Activated CD8-positive, alpha-beta T cell treated with anti-CD3 and anti-CD28 coated beads for 36 hours (primary cell): ENCODE results near the gene ANKRD26. TPM values are rescaled to one million over a fixed set of nuclear protein-coding genes. Genes with fewer than 3 reads are reported as not detected.

Source experiments
- ATAC-seq: fragments of 200-7000 bp; cut with Tn5 transposase; one replicate; pipeline ENCODE4 v1.10.0; 2021; ENCODE audit warnings: mild to moderate bottlenecking, moderate library complexity
- CTCF ChIA-PET: fragments of 350-600 bp; sonication (Branson Sonifier 250); formaldehyde crosslinking; loops from one replicate; lab custom pipeline; 2021; ENCODE audit warnings: antibody characterized with exemption; lab: Charles Lee
- POLR2A ChIA-PET: fragments of 350-600 bp; sonication (Branson Sonifier 250); formaldehyde crosslinking; loops from one replicate; lab custom pipeline; 2021; ENCODE audit warnings: antibody characterized with exemption; lab: Charles Lee
- DNase-seq: peaks from one replicate; pipeline ENCODE4 v3.0.0-alpha.2; 2020
- H3K27ac Mint-ChIP-seq: one replicate; pipeline ENCODE4 v1.8.0; 2021; ENCODE audit warnings: mild to moderate bottlenecking, mixed read lengths
- H3K27me3 Mint-ChIP-seq: one replicate; pipeline ENCODE4 v1.8.0; 2021; ENCODE audit warnings: mixed read lengths
- H3K36me3 Mint-ChIP-seq: one replicate; pipeline ENCODE4 v1.8.0; 2021; ENCODE audit warnings: low read depth, mixed read lengths
- H3K4me1 Mint-ChIP-seq: one replicate; pipeline ENCODE4 v1.8.0; 2021; ENCODE audit warnings: low read depth, mixed read lengths
- H3K4me3 Mint-ChIP-seq: one replicate; pipeline ENCODE4 v1.8.0; 2021; ENCODE audit warnings: mild to moderate bottlenecking, moderate library complexity, mixed read lengths
- H3K9me3 Mint-ChIP-seq: one replicate; pipeline ENCODE4 v1.8.0; 2021; ENCODE audit warnings: mixed read lengths
- intact Hi-C: fragments of 100-400 bp; cut with micrococcal nuclease; formaldehyde crosslinking; loops from one replicate; pipeline ENCODE4 v1.10.0; 2022
- total RNA-seq, 2 experiments: library from RNA; stranded (reverse); gene quantifications; one replicate each; pipeline ENCODE4 v1.2.3, GENCODE V29; 2021
- TF ChIP-seq, protein P1 (sequence below): fragments of 200-600 bp; IDR thresholded peaks from one replicate; pipeline ENCODE4 v1.8.0; 2022; ENCODE audit warnings: antibody characterized with exemption, mild to moderate bottlenecking

Gene ANKRD26
- total RNA-seq, 2 experiments from 2014 or later = 8.3 to 10.4 TPM

- H3K9me3 Mint-ChIP-seq = no peaks in the 10 kb centered on the region
- TF ChIP-seq, protein P1, sequence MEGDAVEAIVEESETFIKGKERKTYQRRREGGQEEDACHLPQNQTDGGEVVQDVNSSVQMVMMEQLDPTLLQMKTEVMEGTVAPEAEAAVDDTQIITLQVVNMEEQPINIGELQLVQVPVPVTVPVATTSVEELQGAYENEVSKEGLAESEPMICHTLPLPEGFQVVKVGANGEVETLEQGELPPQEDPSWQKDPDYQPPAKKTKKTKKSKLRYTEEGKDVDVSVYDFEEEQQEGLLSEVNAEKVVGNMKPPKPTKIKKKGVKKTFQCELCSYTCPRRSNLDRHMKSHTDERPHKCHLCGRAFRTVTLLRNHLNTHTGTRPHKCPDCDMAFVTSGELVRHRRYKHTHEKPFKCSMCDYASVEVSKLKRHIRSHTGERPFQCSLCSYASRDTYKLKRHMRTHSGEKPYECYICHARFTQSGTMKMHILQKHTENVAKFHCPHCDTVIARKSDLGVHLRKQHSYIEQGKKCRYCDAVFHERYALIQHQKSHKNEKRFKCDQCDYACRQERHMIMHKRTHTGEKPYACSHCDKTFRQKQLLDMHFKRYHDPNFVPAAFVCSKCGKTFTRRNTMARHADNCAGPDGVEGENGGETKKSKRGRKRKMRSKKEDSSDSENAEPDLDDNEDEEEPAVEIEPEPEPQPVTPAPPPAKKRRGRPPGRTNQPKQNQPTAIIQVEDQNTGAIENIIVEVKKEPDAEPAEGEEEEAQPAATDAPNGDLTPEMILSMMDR = no peak
Observed at GRCh38 chr10:26994743-26995142, 105.6 kb downstream of the ANKRD26 start.

DNA sequence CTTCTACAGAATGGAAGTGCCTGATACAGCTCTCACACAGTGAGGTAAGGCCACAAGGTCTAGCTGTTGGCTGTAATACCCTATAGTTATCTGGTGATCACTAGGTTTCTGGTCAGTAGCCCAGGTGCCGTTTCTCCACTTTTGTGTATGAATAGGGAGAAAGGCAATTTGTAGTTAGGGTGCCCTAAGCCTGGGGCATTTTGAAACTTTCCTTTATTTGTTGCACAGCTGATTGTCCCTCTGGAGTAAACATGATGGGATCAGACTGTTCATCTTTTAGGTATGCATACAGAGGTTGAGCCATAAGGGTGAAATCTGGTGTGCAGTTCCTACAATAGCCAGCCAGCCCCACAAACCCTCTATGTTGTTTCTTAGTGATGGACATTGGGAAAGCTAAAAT lies 112.4 kb downstream of the ANKRD26 start:
- Mint-ChIP-seq H3K9me3 (no peaks in the 10 kb centered on the region), H3K4me3 (no peak overlapping the region), H3K36me3 (no peaks in the 10 kb centered on the region), H3K4me1 (no peaks in the 10 kb centered on the region), H3K27ac (no peak overlapping the region), H3K27me3 (no peaks in the 10 kb centered on the region)
- ChIA-PET CTCF (no interaction called here), POLR2A (no interaction called here)
- ATAC-seq (no peak), DNase-seq (no peak)
- intact Hi-C loops = no loop called here
- TF ChIP-seq, protein P1 = no peak

More at GRCh38 chr10:26994743-26995142, 105.6 kb downstream of the ANKRD26 start:
- Mint-ChIP-seq H3K27me3 (no peaks in the 10 kb centered on the region), H3K27ac (no peak overlapping the region), H3K4me3 (no peak overlapping the region), H3K4me1 (no peaks in the 10 kb centered on the region), H3K36me3 (peaks cover 4% of the 10 kb centered on the region)
- CTCF ChIA-PET = no interaction called here
- DNase-seq (no peak), ATAC-seq (no peak)
- POLR2A ChIA-PET = no interaction called here
- intact Hi-C loops = no loop called here

GRCh38 chr10:26983156-26983555 lies 117.1 kb downstream of the ANKRD26 start:
- no peaks in the 10 kb centered on the region for H3K9me3 Mint-ChIP-seq
- ChIA-PET CTCF (interaction anchor here (1.0 to 1.7 kb wide), 2 partner anchors 11 to 77 kb away, joined by 3 to 4 read pairs; no protein-coding TSS in a partner anchor), POLR2A (interaction anchor here (0.9 kb wide), 1 partner anchor 32 kb away, joined by 3 read pairs; no protein-coding TSS in a partner anchor)
- no peak for DNase-seq
- no peaks in the 10 kb centered on the region for H3K4me1 Mint-ChIP-seq
- no peak for ATAC-seq
- H3K27ac Mint-ChIP-seq = no peak overlapping the region
- peaks cover 2% of the 10 kb centered on the region for H3K36me3 Mint-ChIP-seq
- intact Hi-C loops = no loop called here
- no peak overlapping the region for H3K4me3 Mint-ChIP-seq
- H3K27me3 Mint-ChIP-seq = no peaks in the 10 kb centered on the region
- TF ChIP-seq, protein P1 = no peak

GRCh38 chr10:26982058-26982457 lies 118.2 kb downstream of the ANKRD26 start:
- H3K27ac Mint-ChIP-seq = no peak overlapping the region
- POLR2A ChIA-PET = no interaction called here
- intact Hi-C loops = no loop called here
- H3K27me3 Mint-ChIP-seq = no peaks in the 10 kb centered on the region
- H3K4me3 Mint-ChIP-seq = no peak overlapping the region
- H3K9me3 Mint-ChIP-seq = no peaks in the 10 kb centered on the region
- peaks cover 2% of the 10 kb centered on the region for H3K36me3 Mint-ChIP-seq
- TF ChIP-seq, protein P1 = no peak
- ATAC-seq = no peak
- no peak for DNase-seq
- H3K4me1 Mint-ChIP-seq = no peaks in the 10 kb centered on the region
- CTCF ChIA-PET = interaction anchor here (1.0 to 1.7 kb wide), 2 partner anchors 10 to 76 kb away, joined by 3 to 4 read pairs; no protein-coding TSS in a partner anchor

- ATAC-seq (no peak), DNase-seq (no peak)
- TF ChIP-seq, protein P1 = no peak
- ChIA-PET POLR2A (interaction anchor here (0.9 kb wide), 1 partner anchor 10 kb away, joined by 3 read pairs; no protein-coding TSS in a partner anchor), CTCF (interaction anchor here (1.7 kb wide), 1 partner anchor 75 kb away, joined by 3 read pairs; no protein-coding TSS in a partner anchor)
- H3K27ac Mint-ChIP-seq = no peak overlapping the region
- intact Hi-C loops = no loop called here
- no peaks in the 10 kb centered on the region for H3K4me1 Mint-ChIP-seq
- no peak overlapping the region for H3K4me3 Mint-ChIP-seq
- H3K9me3 Mint-ChIP-seq = no peaks in the 10 kb centered on the region
- peaks cover 2% of the 10 kb centered on the region for H3K36me3 Mint-ChIP-seq
- no peaks in the 10 kb centered on the region for H3K27me3 Mint-ChIP-seq
Observed at GRCh38 chr10:26981232-26981824, 119.0 kb downstream of the ANKRD26 start.
